Heart right ventricle (tissue), 16 donors: ENCODE data around the gene ZFP69. TPM values are rescaled to one million over a fixed set of nuclear protein-coding genes. Genes with fewer than 3 reads are reported as not detected.

Experiments
- ATAC-seq, 8 donors: fragments of 200-7000 bp; cut with Tn5 transposase; one replicate each; pipeline ENCODE4 v1.9.1; 2020; ENCODE audit warnings: mild to moderate bottlenecking in 8 of 8, moderate library complexity in 8 of 8, moderate number of reproducible peaks in 1 of 8
- DNase-seq, 2 donors: peaks; one replicate each; pipeline ENCODE4 v3.0.0-alpha.2; 2020
- H3K27ac ChIP-seq, 10 donors: fragments of 200-600 bp; sonication (generic) in 2 of 10; one replicate each; pipeline versions ENCODE4 v1.5.0 to v1.8.0; 2020 to 2022; ENCODE audit warnings: mild to moderate bottlenecking in 3 of 10
- H3K27me3 ChIP-seq, 7 donors: fragments of 200-600 bp; one replicate each; pipeline ENCODE4 v1.8.0; 2021 to 2022; ENCODE audit warnings: mild to moderate bottlenecking in 2 of 7
- H3K36me3 ChIP-seq, 9 donors: fragments of 200-600 bp; sonication (generic) in 1 of 9; one replicate each; pipeline versions ENCODE4 v1.5.0 to v1.8.0; 2020 to 2022; ENCODE audit warnings: mild to moderate bottlenecking in 2 of 9
- H3K4me1 ChIP-seq, 9 donors: fragments of 200-600 bp; sonication (generic) in 1 of 9; one replicate each; pipeline versions ENCODE4 v1.5.0 to v1.8.0; 2020 to 2022; ENCODE audit warnings: mild to moderate bottlenecking in 4 of 9
- H3K4me3 ChIP-seq, 10 donors: fragments of 200-600 bp; sonication (generic) in 2 of 10; one replicate each; pipeline versions ENCODE4 v1.5.0 to v1.8.0; 2020 to 2022; ENCODE audit warnings: mild to moderate bottlenecking in 7 of 10, moderate library complexity in 2 of 10
- H3K9me3 ChIP-seq, 11 donors: fragments of 200-600 bp in 10 of 11; sonication (generic) in 2 of 11; one replicate each; pipeline versions ENCODE4 v1.5.0 to v1.8.0; 2013 to 2022; ENCODE audit warnings: mild to moderate bottlenecking in 2 of 11, control low read depth in 1 of 11, moderate library complexity in 1 of 11
- WGBS, 2 donors: extraction: QIAGEN DNeasy Blood & Tissue Kit; methylation state at CpG; one replicate each; pipeline ENCODE4 v1.1.7; 2013; ENCODE audit warnings: inconsistent platforms in 1 of 2; 5-methylcytosine and 5-hydroxymethylcytosine counted together
- intact Hi-C, 10 donors: fragments of 100-400 bp; cut with DNase I; formaldehyde crosslinking; loops; one replicate each; pipeline versions ENCODE4 v1.11.1 to v1.14.2; 2022
- polyA plus RNA-seq, 2 donors: library from polyadenylated mRNA; stranded (reverse); fragments of 200-250 nt; gene quantifications; one replicate each; pipeline ENCODE4 v1.2.3, GENCODE V29; 2013
- total RNA-seq, 10 donors: library from RNA; stranded (reverse); fragmentation: NEBNext Ultra II Directional in 3 of 10; extraction: Animal tissue kit (Norgen Biotek cat#: 25700) in 3 of 10; gene quantifications; one replicate each; pipeline versions ENCODE4 v1.2.1 to v1.2.4, GENCODE V29; 2021 to 2023
- TF ChIP-seq, protein P1 (sequence below), 9 donors: fragments of 200-600 bp; sonication (generic) in 2 of 9; IDR thresholded peaks; one replicate each; pipeline versions ENCODE4 v1.5.0 to v1.8.0; 2021 to 2022; ENCODE audit warnings: antibody characterized with exemption in 9 of 9, mild to moderate bottlenecking in 5 of 9, moderate library complexity in 1 of 9
- donor health status: Arrhythmogenic right ventricular cardiomyopathy.
- donor health status: ischemic (EF 13 %, LVEDD 7.1; RV severe dilation, severe dysfunction).
- donor health status: healthy with polysubstance abuse.
- donor health status: DM: no; HTN: yes; CAD: no.
- donor health status: DM: no; HTN: no; CAD: no.
- donor health status: ischemic (EF 25% LVEDD 6.9; RV normal size, moderate dysfunction).
- donor health status: ischemic (EF 25% LVEDD 5.7; RV mildly dilated, moderate dysfunction).
- donor health status: healthy.
- donor health status: DM: yes; HTN: yes; CAD: no.
- donor health status: Ischemic cardiomyopathy.
- donor health status: ischemic (EF 35%, LVEDD 5.7; RV mildly dilated, moderate dysfunction).
- donor health status: nonischemic (EF 11% LVEDD 7.7; RV severe dilation, severe dysfunction).
- donor health status: DM: yes; HTN: yes; CAD: no.
- donor health status: PGD.
- donor health status: ischemic (EF 29% LVEDD 5.4; RV normal size, mild dysfunction).
- donor health status: nonischemic (EF 23%, LVEDD 6.1; RV moderate dilation, normal function).

ZFP69 gene
- total and polyA plus RNA-seq, 12 donors, result 1.1 to 2.6 (median 1.4) TPM

DNA sequence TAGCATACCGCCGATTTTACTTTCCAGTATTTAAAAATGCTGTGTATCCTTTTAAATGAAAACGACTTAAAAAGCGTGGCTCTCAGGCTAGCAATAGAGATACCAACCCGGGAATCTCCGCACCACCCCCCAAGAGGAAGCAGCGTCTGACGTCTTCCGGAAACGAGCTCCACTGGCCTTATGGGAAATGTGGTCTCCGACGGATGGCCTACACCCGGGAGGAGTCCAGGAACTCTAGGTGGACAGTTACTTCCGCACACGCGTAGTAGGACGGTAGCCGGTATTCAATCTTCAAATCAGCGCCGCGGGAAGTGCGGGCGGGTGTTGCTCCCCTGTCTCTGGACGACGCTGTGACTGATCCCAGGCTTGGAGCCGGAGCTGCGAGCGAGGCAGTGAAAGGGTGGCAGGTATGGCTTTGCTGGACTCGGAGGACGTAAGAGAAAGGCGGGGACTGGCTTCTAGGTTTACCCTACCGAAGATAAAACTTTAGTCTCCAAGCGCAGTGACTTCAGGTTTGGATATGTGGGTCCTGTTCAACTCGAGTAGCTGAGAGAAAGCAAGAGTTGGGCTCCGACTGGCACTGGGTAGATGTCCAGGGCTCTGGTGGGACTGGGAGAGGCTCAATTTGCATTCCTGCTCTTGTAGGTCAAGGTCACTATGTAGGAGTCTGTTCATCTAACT, 54.4 kb downstream of the ZFP69 start, which contains the start of gene ZNF684:
TSS of gene ZNF684 (plus strand) at position 257 of the 681 bp plus-strand sequence. CDS start 1,530 bp downstream, outside the sequence.
- DNase-seq (peak; percentile 77 to 91), ATAC-seq (peak; percentile 98 to 100 (median 100))
- peaks cover 0 to 22% (median 6%) of the 10 kb centered on the region in 9 donors for H3K36me3 ChIP-seq
- H3K9me3 ChIP-seq, result peaks cover 0 to 1% (median 0%) of the 10 kb centered on the region in 11 donors
- TF ChIP-seq, protein P1, sequence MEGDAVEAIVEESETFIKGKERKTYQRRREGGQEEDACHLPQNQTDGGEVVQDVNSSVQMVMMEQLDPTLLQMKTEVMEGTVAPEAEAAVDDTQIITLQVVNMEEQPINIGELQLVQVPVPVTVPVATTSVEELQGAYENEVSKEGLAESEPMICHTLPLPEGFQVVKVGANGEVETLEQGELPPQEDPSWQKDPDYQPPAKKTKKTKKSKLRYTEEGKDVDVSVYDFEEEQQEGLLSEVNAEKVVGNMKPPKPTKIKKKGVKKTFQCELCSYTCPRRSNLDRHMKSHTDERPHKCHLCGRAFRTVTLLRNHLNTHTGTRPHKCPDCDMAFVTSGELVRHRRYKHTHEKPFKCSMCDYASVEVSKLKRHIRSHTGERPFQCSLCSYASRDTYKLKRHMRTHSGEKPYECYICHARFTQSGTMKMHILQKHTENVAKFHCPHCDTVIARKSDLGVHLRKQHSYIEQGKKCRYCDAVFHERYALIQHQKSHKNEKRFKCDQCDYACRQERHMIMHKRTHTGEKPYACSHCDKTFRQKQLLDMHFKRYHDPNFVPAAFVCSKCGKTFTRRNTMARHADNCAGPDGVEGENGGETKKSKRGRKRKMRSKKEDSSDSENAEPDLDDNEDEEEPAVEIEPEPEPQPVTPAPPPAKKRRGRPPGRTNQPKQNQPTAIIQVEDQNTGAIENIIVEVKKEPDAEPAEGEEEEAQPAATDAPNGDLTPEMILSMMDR (IDR thresholded peaks at IDR 0.05), result no peak
- intact Hi-C loops, result no loop called here
- H3K4me1 ChIP-seq, result peaks cover 0 to 23% (median 17%) of the 10 kb centered on the region in 9 donors
- peak within 1 kb of the TSS; percentile 43 to 77 (median 70) for H3K4me3 ChIP-seq
- peak within 1 kb of the TSS in 9 of 10 donors; percentile 72 to 89 (median 84) for H3K27ac ChIP-seq
- H3K27me3 ChIP-seq, result no peaks in the 10 kb centered on the region
- WGBS, 2 donors, result 0 to 1% methylated on average over 35 of the region's 35 CpGs

DNA sequence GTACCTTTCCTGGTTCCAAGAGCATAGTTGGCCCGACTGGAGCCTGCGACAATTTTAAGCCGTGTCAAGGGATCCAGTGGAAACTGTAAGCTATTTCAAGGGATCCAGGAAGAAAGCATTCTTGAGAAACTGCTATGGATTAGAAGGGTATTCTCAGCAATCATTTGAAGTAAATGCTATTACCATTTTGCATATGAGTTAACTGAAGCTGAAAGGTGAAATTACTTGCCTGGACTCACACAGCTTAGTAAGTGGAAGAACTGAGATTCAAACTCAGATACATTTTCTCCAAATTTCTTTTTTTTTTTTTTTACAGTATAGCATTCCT, 54.9 kb downstream of the ZFP69 start:
- peaks cover 0 to 22% (median 6%) of the 10 kb centered on the region in 9 donors for H3K36me3 ChIP-seq
- no peaks in the 10 kb centered on the region for H3K27me3 ChIP-seq
- DNase-seq (no peak), ATAC-seq (no peak)
- TF ChIP-seq, protein P1 (IDR thresholded peaks at IDR 0.05), result no peak
- WGBS, 2 donors, result 0 to 2% methylated on average over 3 of the region's 3 CpGs
- H3K4me3 ChIP-seq, result peak overlapping the region; percentile 43 to 77 (median 70)
- peaks cover 0 to 23% (median 17%) of the 10 kb centered on the region in 9 donors for H3K4me1 ChIP-seq
- peak overlapping the region in 9 of 10 donors; percentile 72 to 89 (median 84) for H3K27ac ChIP-seq
- peaks cover 0 to under 1% (median 0%) of the 10 kb centered on the region in 11 donors for H3K9me3 ChIP-seq
- intact Hi-C loops, result no loop called here

DNA sequence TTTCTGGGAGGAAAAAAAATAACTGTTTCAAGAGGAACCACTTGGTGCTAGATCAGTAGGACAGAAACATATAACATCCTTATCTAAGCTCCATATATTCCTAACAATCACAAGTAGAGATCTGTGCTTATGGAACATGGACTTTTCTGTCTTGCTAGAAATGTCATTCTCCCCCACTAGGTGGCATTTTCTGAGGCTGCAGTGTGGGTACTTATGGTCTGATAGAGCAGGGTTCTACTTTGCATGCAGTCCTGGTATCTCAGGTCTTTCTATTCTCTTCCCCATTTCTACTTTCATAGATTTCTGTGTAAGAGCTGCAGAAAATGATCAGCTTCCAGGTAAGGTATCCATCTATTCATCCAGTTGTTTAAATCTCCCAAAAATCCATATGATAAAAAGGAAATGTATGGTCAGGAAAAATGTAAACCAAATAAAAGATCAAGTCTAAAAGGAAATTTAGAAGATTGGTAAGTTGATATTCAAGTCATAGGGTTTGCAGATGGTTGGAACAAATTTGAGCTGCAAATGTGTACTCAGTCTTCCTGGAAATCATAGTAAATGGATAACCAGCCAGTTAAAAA, 55.8 kb downstream of the ZFP69 start:
- peak in 1 of 8 donors; percentile 37 for ATAC-seq
- intact Hi-C loops, result no loop called here

DNA sequence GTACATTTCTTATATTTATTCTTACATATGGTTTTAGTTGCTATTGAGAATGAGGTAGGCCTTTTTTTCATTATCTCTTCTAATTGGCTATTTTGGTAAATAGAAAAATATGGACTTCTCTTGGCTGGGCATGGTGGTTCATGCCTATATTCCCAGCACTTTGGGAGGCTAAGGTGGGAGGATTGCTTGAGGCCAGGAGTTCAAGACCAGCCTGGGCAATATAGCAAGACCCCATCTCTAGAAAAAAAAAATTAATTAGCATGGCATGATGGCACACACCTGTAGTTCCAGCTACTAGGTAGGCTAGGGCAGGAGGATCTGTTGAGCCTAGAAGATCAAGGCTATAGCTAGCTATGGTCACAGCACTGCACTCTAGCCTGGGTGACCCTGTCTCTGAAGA, 57.5 kb downstream of the ZFP69 start:
- TF ChIP-seq, protein P1 (IDR thresholded peaks at IDR 0.05), result no peak
- Histone ChIP-seq H3K4me1 (peaks cover 0 to 23% (median 17%) of the 10 kb centered on the region in 9 donors), H3K27ac (no peak overlapping the region), H3K36me3 (peaks cover 0 to 45% (median 7%) of the 10 kb centered on the region in 9 donors), H3K9me3 (peaks cover 0 to 14% (median 0%) of the 10 kb centered on the region in 11 donors), H3K4me3 (no peak overlapping the region), H3K27me3 (no peaks in the 10 kb centered on the region)
- DNase-seq (no peak), ATAC-seq (no peak)
- intact Hi-C loops, result no loop called here

More for the DNA sequence above, 55.8 kb downstream of the ZFP69 start:
- Histone ChIP-seq H3K4me1 (peaks cover 0 to 23% (median 17%) of the 10 kb centered on the region in 9 donors), H3K36me3 (peaks cover 0 to 28% (median 6%) of the 10 kb centered on the region in 9 donors), H3K9me3 (peaks cover 0 to 10% (median 0%) of the 10 kb centered on the region in 11 donors), H3K27ac (peak overlapping the region in 2 of 10 donors; percentile 84 to 85), H3K4me3 (peak overlapping the region in 7 of 10 donors; percentile 10 to 77 (median 70)), H3K27me3 (no peaks in the 10 kb centered on the region)
- DNase-seq, result peak in 1 of 2 donors; percentile 5
- TF ChIP-seq, protein P1 (IDR thresholded peaks at IDR 0.05), result peak; percentile 14 to 69 (median 51)
